Measurements from ENCODE around the gene FRMD7.

The FRMD7 gene

DNA sequence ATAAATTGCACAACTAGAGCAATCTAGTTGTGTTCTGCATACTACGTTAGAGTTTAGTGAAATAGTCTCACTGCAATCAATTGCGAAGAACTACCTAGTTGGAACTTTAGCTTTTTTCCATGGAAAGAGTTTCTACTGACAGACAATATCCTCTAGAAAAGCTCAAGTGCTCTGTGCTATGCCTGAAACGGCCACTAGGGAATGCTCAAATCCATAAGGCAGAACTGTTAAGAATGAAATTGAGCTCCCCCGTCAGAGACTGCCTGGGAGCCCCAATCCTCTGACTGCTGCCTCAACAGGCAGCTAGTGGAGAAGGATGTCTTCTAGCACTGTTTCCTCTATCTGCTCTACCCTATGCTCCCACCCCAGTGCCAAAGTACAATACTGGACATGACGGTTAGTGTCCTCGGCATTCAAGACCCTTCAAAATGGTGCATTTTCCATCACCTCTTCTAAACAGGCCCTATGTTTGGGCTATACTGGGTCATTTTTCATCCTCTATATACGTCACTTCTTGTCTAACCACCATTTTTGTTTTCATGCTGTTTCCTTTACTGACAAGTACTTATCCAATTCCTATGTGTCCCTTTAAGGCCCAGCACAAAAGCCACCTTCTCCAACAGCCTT, 35.3 kb downstream of the FRMD7 start:
- Histone ChIP-seq H3K4me1 (ENCODE audit: control insufficient read depth, insufficient read depth, low read length) (no peaks in the 10 kb centered on the region), H3K36me3 (ENCODE audit: insufficient read depth, low read length) (no peaks in the 10 kb centered on the region), H3K27me3 (ENCODE audit: control insufficient read depth, insufficient read depth, low read length) (peaks cover 33% of the 10 kb centered on the region)

GRCh38 chrX:132090403-132091159, 37.2 kb downstream of the FRMD7 start:
- Histone ChIP-seq H3K4me2 (ENCODE audit: low read length) (no peak overlapping the region), H3K9ac (ENCODE audit: low read depth, low read length) (no peak overlapping the region), H3K4me3 (ENCODE audit: low read length) (no peak overlapping the region), H3K4me1 (ENCODE audit: control insufficient read depth, insufficient read depth, low read length) (peaks cover 6% of the 10 kb centered on the region), H3K36me3 (ENCODE audit: insufficient read depth, low read length) (no peaks in the 10 kb centered on the region), H3K27me3 (ENCODE audit: control insufficient read depth, insufficient read depth, low read length) (peaks cover 16% of the 10 kb centered on the region), H3K9me3 (replicated peaks; ENCODE audit: low read length) (no peaks in the 10 kb centered on the region)

More for the DNA sequence above, 35.3 kb downstream of the FRMD7 start:
- Histone ChIP-seq H3K9ac (ENCODE audit: low read depth, low read length) (no peak overlapping the region), H3K9me3 (replicated peaks; ENCODE audit: low read length) (no peaks in the 10 kb centered on the region), H3K4me3 (ENCODE audit: low read length) (no peak overlapping the region), H3K4me2 (ENCODE audit: low read length) (no peak overlapping the region)

DNA sequence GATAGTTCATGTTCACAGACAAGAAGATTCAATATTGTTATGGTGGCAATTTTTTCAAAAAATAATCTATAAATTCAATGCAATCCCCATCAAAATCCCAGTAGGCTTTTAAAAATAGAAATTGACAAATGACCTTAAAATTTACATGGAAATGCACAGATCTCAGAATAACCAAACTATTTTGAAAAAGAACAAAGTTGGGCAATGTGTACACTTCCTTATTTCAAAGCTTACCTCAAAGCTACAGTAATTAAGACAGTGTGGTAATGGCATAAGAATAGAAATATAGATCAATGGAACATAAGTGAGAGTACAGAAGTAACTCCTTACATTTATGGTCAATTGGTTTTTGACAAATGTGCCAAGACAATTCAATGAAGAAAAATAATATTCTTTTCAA, 39.0 kb downstream of the FRMD7 start:
- Histone ChIP-seq H3K9me3 (replicated peaks; ENCODE audit: low read length) (no peaks in the 10 kb centered on the region), H3K4me3 (ENCODE audit: low read length) (no peak overlapping the region), H3K27me3 (ENCODE audit: control insufficient read depth, insufficient read depth, low read length) (peaks cover 22% of the 10 kb centered on the region), H3K4me2 (ENCODE audit: low read length) (no peak overlapping the region), H3K4me1 (ENCODE audit: control insufficient read depth, insufficient read depth, low read length) (peaks cover 6% of the 10 kb centered on the region), H3K9ac (ENCODE audit: low read depth, low read length) (no peak overlapping the region), H3K36me3 (ENCODE audit: insufficient read depth, low read length) (no peaks in the 10 kb centered on the region)

DNA sequence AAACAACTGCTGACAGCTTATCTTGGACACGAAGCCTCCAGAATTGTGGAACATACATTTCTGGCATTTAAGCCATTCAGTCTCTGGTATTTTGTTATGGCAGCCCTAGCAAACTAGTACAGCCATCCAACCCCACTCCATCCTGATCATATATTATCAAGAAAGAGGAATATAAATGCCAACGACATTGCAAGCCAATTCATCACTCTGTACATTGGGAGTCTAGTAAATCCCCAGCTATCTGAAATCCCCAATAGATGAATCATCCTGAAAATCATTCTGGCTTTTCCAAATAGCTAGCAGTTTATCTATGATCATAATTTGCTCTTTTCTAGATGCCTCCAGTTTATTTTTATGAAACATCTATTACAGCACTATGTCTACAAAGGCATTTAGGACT, 41.1 kb downstream of the FRMD7 start:
- H3K36me3 ChIP-seq (ENCODE audit: insufficient read depth, low read length): no peaks in the 10 kb centered on the region
- no peaks in the 10 kb centered on the region for H3K9me3 ChIP-seq (replicated peaks; ENCODE audit: low read length)
- H3K4me3 ChIP-seq (ENCODE audit: low read length): no peak overlapping the region
- H3K4me1 ChIP-seq (ENCODE audit: control insufficient read depth, insufficient read depth, low read length): peaks cover 6% of the 10 kb centered on the region
- H3K27me3 ChIP-seq (ENCODE audit: control insufficient read depth, insufficient read depth, low read length): peaks cover 28% of the 10 kb centered on the region
- H3K9ac ChIP-seq (ENCODE audit: low read depth, low read length): no peak overlapping the region
- H3K4me2 ChIP-seq (ENCODE audit: low read length): no peak overlapping the region

DNA sequence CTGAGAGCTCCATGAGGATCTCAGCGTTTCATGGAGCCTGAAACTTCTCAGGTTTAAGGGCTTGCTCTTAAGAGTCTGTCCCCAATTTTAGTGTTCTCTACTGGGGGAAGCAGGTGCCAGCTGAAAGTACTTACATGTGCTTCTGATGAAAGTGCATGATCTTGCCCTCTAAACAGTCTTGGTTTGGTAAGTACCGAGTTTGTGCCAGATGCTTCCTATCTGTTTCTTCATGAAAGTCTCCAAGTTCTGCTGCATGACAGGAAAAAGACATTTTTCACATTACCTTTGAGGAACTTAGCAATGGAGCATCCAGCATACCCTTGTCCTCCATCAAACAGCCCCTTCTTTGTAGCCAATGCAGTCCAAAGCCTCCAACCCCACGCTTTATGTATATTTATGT, 42.0 kb downstream of the FRMD7 start:
- Histone ChIP-seq H3K9ac (ENCODE audit: low read depth, low read length) (no peak overlapping the region), H3K27me3 (ENCODE audit: control insufficient read depth, insufficient read depth, low read length) (peaks cover 26% of the 10 kb centered on the region), H3K9me3 (replicated peaks; ENCODE audit: low read length) (no peaks in the 10 kb centered on the region), H3K4me3 (ENCODE audit: low read length) (no peak overlapping the region), H3K4me1 (ENCODE audit: control insufficient read depth, insufficient read depth, low read length) (peaks cover 6% of the 10 kb centered on the region), H3K4me2 (ENCODE audit: low read length) (no peak overlapping the region), H3K36me3 (ENCODE audit: insufficient read depth, low read length) (no peaks in the 10 kb centered on the region)

DNA sequence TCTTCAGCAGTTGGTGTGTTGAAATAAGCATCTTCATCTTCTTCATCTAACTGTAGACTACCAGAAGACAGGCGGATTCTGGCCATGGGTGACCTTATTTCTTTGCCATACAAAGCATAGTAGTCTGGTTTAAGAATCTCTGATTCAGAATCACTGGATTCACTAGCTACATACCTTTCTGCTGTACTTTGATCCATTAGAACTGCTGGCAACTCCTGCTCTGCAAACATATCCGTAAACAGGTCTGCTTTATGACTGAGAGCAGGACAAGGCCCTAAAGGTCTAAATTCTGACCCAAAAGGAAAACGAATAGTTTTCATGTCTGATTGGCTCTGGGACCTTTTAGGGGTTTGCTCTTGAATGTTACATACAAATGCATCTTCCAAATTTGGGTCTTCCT, 49.9 kb downstream of the FRMD7 start:
- H3K27me3 ChIP-seq (ENCODE audit: control insufficient read depth, insufficient read depth, low read length): peaks cover 17% of the 10 kb centered on the region
- no peak overlapping the region for H3K4me2 ChIP-seq (ENCODE audit: low read length)
- no peaks in the 10 kb centered on the region for H3K9me3 ChIP-seq (replicated peaks; ENCODE audit: low read length)
- H3K36me3 ChIP-seq (ENCODE audit: insufficient read depth, low read length): no peaks in the 10 kb centered on the region
- no peak overlapping the region for H3K4me3 ChIP-seq (ENCODE audit: low read length)
- no peak overlapping the region for H3K9ac ChIP-seq (ENCODE audit: low read depth, low read length)
- no peaks in the 10 kb centered on the region for H3K4me1 ChIP-seq (ENCODE audit: control insufficient read depth, insufficient read depth, low read length)

- Histone ChIP-seq H3K36me3 (ENCODE audit: insufficient read depth, low read length) (no peaks in the 10 kb centered on the region), H3K9me3 (replicated peaks; ENCODE audit: low read length) (no peaks in the 10 kb centered on the region), H3K4me2 (ENCODE audit: low read length) (no peak overlapping the region), H3K4me1 (ENCODE audit: control insufficient read depth, insufficient read depth, low read length) (no peaks in the 10 kb centered on the region), H3K4me3 (ENCODE audit: low read length) (no peak overlapping the region), H3K27me3 (ENCODE audit: control insufficient read depth, insufficient read depth, low read length) (peaks cover 15% of the 10 kb centered on the region), H3K9ac (ENCODE audit: low read depth, low read length) (no peak overlapping the region)
These were observed 50.4 kb downstream of the FRMD7 start for GRCh38 chrX:132077414-132077813.

GRCh38 chrX:132071254-132071653, 56.6 kb downstream of the FRMD7 start:
- H3K9me3 ChIP-seq (replicated peaks; ENCODE audit: low read length): no peaks in the 10 kb centered on the region
- H3K4me1 ChIP-seq (ENCODE audit: control insufficient read depth, insufficient read depth, low read length): no peaks in the 10 kb centered on the region
- no peak overlapping the region for H3K4me3 ChIP-seq (ENCODE audit: low read length)
- H3K36me3 ChIP-seq (ENCODE audit: insufficient read depth, low read length): no peaks in the 10 kb centered on the region
- no peak overlapping the region for H3K4me2 ChIP-seq (ENCODE audit: low read length)
- H3K27me3 ChIP-seq (ENCODE audit: control insufficient read depth, insufficient read depth, low read length): peaks cover 4% of the 10 kb centered on the region
- H3K9ac ChIP-seq (ENCODE audit: low read depth, low read length): no peak overlapping the region

DNA sequence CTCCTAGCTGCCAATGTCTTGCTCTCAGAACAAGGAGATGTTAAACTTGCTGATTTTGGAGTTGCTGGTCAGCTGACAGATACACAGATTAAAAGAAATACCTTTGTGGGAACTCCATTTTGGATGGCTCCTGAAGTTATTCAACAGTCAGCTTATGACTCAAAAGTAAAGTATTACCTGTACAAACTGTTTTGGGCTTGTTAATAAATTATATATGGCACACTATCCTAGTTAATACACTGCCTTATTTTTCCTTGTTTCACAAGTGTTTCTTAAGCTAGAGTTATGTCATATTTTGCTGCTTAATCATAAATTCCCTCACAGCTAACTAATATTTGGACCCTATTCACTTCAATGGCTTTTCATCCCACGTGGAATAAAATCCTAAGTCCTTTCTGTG, 59.4 kb downstream of the FRMD7 start:
- Histone ChIP-seq H3K27me3 (ENCODE audit: control insufficient read depth, insufficient read depth, low read length) (peaks cover 4% of the 10 kb centered on the region), H3K9me3 (replicated peaks; ENCODE audit: low read length) (no peaks in the 10 kb centered on the region)

GRCh38 chrX:132063862-132064261, 64.0 kb downstream of the FRMD7 start:
- Histone ChIP-seq H3K4me1 (ENCODE audit: control insufficient read depth, insufficient read depth, low read length) (no peaks in the 10 kb centered on the region), H3K27me3 (ENCODE audit: control insufficient read depth, insufficient read depth, low read length) (peaks cover 11% of the 10 kb centered on the region), H3K9me3 (replicated peaks; ENCODE audit: low read length) (no peaks in the 10 kb centered on the region), H3K36me3 (ENCODE audit: insufficient read depth, low read length) (no peaks in the 10 kb centered on the region), H3K4me2 (ENCODE audit: low read length) (no peak overlapping the region), H3K9ac (ENCODE audit: low read depth, low read length) (no peak overlapping the region), H3K4me3 (ENCODE audit: low read length) (no peak overlapping the region)

More for the DNA sequence above, 59.4 kb downstream of the FRMD7 start:
- H3K4me1 ChIP-seq (ENCODE audit: control insufficient read depth, insufficient read depth, low read length): no peaks in the 10 kb centered on the region
- no peak overlapping the region for H3K4me2 ChIP-seq (ENCODE audit: low read length)
- H3K4me3 ChIP-seq (ENCODE audit: low read length): no peak overlapping the region
- H3K9ac ChIP-seq (ENCODE audit: low read depth, low read length): no peak overlapping the region
- H3K36me3 ChIP-seq (ENCODE audit: insufficient read depth, low read length): no peaks in the 10 kb centered on the region

DNA sequence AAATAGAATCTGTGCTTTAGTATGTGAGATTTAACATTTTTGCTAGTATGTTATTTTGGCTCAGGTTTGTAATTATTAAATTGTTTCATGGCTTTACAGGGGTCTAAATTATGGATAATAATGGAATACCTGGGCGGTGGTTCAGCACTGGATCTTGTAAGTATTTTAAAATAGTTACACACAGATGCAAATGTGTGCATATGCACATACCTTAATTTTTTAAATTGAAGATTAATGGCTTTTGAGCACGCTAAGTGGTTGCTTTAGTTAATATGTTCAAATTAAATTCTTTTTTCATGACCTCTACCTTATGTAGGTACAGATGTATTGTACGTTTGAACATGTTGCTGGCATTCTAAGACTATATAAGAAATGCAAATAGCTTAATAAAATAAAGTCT, 64.5 kb downstream of the FRMD7 start:
- Histone ChIP-seq H3K4me3 (ENCODE audit: low read length) (no peak overlapping the region), H3K9ac (ENCODE audit: low read depth, low read length) (no peak overlapping the region), H3K4me1 (ENCODE audit: control insufficient read depth, insufficient read depth, low read length) (no peaks in the 10 kb centered on the region), H3K36me3 (ENCODE audit: insufficient read depth, low read length) (no peaks in the 10 kb centered on the region), H3K9me3 (replicated peaks; ENCODE audit: low read length) (no peaks in the 10 kb centered on the region), H3K4me2 (ENCODE audit: low read length) (no peak overlapping the region), H3K27me3 (ENCODE audit: control insufficient read depth, insufficient read depth, low read length) (peaks cover 11% of the 10 kb centered on the region)

All from skeletal muscle satellite cell (primary cell).